Neutrophil (primary cell): ENCODE measurements around the gene LCORL.
"Not testable (repeated sequence)": the region's sequence is repeated elsewhere in the genome, so short reads cannot be mapped to it uniquely, and the experiment has no call there.

Experiments
- H3K27ac ChIP-seq: fragments of 200-600 bp; sonication (generic); 2 replicates; pipeline ENCODE4 v1.5.1; 2016; ENCODE audit warnings: mild to moderate bottlenecking, moderate library complexity
- H3K27me3 ChIP-seq: fragments of 200-600 bp; sonication (generic); 2 replicates; pipeline ENCODE4 v1.6.0; 2016; ENCODE audit warnings: mild to moderate bottlenecking
- H3K36me3 ChIP-seq: fragments of 200-600 bp; sonication (generic); 2 replicates; pipeline ENCODE4 v1.5.1; 2017
- H3K4me1 ChIP-seq, 2 experiments: fragments of 200-600 bp in 1 of 2; sonication (generic) in 1 of 2; 1 replicate in 1 of 2; 2 replicates in 1 of 2; pipeline versions ENCODE4 v1.5.1 to v1.6.1; 2013 to 2016; ENCODE audit warnings: low read depth in 1 of 2, low read length in 1 of 2, mild to moderate bottlenecking in 1 of 2, moderate library complexity in 1 of 2; ENCODE audit not compliant: control insufficient read depth in 1 of 2, insufficient read depth in 1 of 2
- H3K4me3 ChIP-seq, 2 experiments: fragments of 200-600 bp in 1 of 2; sonication (generic) in 1 of 2; 1 replicate in 1 of 2; 2 replicates in 1 of 2; pipeline ENCODE4 v1.5.1; 2013 to 2016; ENCODE audit warnings: low read depth in 1 of 2, low read length in 1 of 2, mild to moderate bottlenecking in 1 of 2, moderate library complexity in 1 of 2
- H3K9me3 ChIP-seq: fragments of 200-600 bp; sonication (generic); 2 replicates; pipeline ENCODE4 v1.5.1; 2016
- TF ChIP-seq, protein P1 (sequence below): fragments of 200-600 bp; sonication (generic); IDR thresholded peaks from 2 replicates; pipeline ENCODE4 v1.5.1; 2016; ENCODE audit warnings: antibody characterized with exemption

Gene LCORL

DNA sequence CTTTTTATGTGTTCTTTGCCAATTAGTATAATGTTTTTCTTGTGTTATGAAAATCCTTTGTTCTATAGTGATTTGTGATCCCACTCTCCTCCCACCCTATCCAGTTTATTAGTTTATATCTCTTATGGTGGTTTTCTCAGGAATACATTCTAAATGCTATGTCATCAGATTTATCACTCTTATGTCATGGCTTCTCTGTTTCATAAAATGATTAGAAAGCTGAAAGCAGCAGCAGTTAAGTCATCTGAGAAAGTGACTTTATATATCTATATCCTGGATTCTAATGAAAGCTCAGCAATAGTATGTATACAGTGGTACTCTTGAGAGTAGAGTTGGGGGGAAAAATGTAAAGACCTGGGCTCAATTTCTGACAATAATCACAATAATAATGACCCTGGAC lies 169.6 kb downstream of the LCORL start:
- Histone ChIP-seq H3K27me3 (no peaks in the 10 kb centered on the region), H3K27ac (no peak overlapping the region), H3K9me3 (no peaks in the 10 kb centered on the region), H3K4me1 (no peaks in the 10 kb centered on the region), H3K36me3 (no peaks in the 10 kb centered on the region), H3K4me3 (no peak overlapping the region)
- TF ChIP-seq, protein P1, sequence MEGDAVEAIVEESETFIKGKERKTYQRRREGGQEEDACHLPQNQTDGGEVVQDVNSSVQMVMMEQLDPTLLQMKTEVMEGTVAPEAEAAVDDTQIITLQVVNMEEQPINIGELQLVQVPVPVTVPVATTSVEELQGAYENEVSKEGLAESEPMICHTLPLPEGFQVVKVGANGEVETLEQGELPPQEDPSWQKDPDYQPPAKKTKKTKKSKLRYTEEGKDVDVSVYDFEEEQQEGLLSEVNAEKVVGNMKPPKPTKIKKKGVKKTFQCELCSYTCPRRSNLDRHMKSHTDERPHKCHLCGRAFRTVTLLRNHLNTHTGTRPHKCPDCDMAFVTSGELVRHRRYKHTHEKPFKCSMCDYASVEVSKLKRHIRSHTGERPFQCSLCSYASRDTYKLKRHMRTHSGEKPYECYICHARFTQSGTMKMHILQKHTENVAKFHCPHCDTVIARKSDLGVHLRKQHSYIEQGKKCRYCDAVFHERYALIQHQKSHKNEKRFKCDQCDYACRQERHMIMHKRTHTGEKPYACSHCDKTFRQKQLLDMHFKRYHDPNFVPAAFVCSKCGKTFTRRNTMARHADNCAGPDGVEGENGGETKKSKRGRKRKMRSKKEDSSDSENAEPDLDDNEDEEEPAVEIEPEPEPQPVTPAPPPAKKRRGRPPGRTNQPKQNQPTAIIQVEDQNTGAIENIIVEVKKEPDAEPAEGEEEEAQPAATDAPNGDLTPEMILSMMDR, result no peak

DNA sequence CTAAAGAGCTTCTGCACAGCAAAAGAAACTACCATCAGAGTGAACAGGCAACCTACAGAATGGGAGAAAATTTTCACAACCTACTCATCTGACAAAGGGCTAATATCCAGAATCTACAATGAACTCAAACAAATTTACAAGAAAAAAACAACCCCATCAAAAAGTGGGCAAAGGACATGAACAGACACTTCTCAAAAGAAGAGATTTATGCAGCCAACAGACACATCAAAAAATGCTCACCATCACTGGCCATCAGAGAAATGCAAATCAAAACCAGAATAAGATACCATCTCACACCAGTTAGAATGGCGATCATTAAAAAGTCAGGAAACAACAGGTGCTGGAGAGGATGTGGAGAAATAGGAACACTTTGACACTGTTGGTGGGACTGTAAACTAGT lies 171.3 kb downstream of the LCORL start:
- not testable (repeated sequence) for H3K27ac ChIP-seq, H3K4me1 ChIP-seq, H3K27me3 ChIP-seq, H3K4me3 ChIP-seq, H3K36me3 ChIP-seq, H3K9me3 ChIP-seq

DNA sequence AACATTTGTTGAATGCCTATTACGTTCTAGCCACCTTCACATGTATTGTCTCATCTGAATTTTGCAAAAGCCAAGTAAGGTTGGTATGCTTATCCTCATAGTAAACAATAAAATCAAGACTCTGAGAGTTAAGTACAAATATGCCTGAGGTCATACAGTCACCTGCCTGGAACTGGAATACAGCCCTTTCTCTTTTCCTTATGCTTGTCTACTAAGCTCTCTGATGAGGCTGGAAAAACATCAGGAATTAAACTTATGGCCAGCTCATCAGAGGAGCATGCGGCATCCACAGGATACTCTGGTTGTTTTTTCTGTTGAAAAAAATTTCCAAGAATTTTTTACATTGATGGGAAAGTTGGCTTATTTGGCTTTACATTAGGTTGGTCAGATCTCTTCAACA lies 175.3 kb downstream of the LCORL start:
- H3K4me3 ChIP-seq, result no peak overlapping the region
- no peaks in the 10 kb centered on the region for H3K9me3 ChIP-seq
- peaks cover 32% of the 10 kb centered on the region for H3K36me3 ChIP-seq
- H3K4me1 ChIP-seq, result no peaks in the 10 kb centered on the region
- H3K27me3 ChIP-seq, result no peaks in the 10 kb centered on the region
- H3K27ac ChIP-seq, result no peak overlapping the region
- TF ChIP-seq, protein P1, result no peak

GRCh38 chr4:17823871-17824669 lies 197.5 kb downstream of the LCORL start:
- H3K4me3 ChIP-seq, result no peak overlapping the region
- H3K4me1 ChIP-seq, result no peaks in the 10 kb centered on the region
- H3K36me3 ChIP-seq, result peaks cover 29% of the 10 kb centered on the region
- TF ChIP-seq, protein P1, result no peak
- no peaks in the 10 kb centered on the region for H3K9me3 ChIP-seq
- H3K27ac ChIP-seq, result no peak overlapping the region
- H3K27me3 ChIP-seq, result no peaks in the 10 kb centered on the region

DNA sequence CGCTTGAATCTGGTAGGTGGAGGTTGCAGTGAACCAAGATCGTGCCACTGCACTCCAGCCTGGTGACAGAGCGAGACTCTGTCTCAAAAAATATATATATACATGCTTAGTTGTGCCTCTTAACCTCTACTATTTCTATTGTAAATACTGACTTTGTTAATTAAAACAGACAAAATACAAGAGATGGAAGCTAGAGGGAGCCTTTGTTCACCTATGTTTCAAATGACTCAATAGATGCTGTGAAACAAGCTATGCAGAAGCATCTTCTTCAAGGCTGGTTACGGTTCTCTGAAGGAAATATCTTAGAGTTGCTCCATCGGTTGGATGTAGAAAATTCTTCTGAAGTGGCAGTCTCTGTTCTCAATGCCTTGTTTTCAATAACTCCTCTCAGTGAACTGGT lies 204.5 kb downstream of the LCORL start:
- Histone ChIP-seq H3K4me3 (no peak overlapping the region), H3K36me3 (peaks cover 10% of the 10 kb centered on the region)
- TF ChIP-seq, protein P1, result no peak

DNA sequence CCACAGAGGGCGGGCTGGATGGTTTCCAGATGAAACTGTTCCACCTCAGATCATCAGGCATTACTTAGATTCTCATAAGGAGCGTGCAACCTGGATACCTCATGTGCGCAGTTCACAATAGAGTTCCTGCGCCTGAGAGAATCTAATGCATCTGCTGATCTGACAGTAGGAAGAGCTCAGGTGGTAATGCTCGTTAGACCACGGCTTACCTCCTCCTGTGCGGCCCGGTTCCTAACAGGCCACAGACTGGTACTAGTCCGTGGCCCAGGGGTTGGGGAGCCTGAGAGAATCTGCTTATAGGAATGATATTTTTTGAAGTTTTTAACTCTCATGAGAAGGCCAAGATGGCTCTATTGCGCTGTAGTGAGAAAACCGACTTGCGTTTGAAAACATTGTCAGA lies 205.4 kb downstream of the LCORL start:
- TF ChIP-seq, protein P1, result no peak
- no peak overlapping the region for H3K4me3 ChIP-seq
- H3K4me1 ChIP-seq, result peaks cover 7 to 20% of the 10 kb centered on the region in 2 experiments
- peaks cover 10% of the 10 kb centered on the region for H3K36me3 ChIP-seq
- H3K27me3 ChIP-seq, result no peaks in the 10 kb centered on the region
- no peaks in the 10 kb centered on the region for H3K9me3 ChIP-seq
- no peak overlapping the region for H3K27ac ChIP-seq

More for the DNA sequence above, 204.5 kb downstream of the LCORL start:
- no peak overlapping the region for H3K27ac ChIP-seq
- no peaks in the 10 kb centered on the region for H3K27me3 ChIP-seq
- H3K4me1 ChIP-seq, result peaks cover 0 to 11% of the 10 kb centered on the region in 2 experiments
- H3K9me3 ChIP-seq, result no peaks in the 10 kb centered on the region
